ENCODE results near the gene CHD2.
"Not testable (repeated sequence)": the region's sequence is repeated elsewhere in the genome, so short reads cannot be mapped to it uniquely, and the experiment has no call there.

Gene CHD2

GRCh38 chr15:93037820-93038705 is 137.9 kb downstream of the CHD2 start:
- no peak for DNase-seq (ENCODE audit: low read depth)
- TF ChIP-seq CTCF (conservative IDR thresholded peaks at IDR 0.05; ENCODE audit: low read depth, low read length) = no peak
- H3K4me3 ChIP-seq (ENCODE audit: low read depth, low read length) = no peak overlapping the region

- DNase-seq (ENCODE audit: low read depth); H3K4me3 ChIP-seq (ENCODE audit: low read depth, low read length): not testable (repeated sequence)
Observed at GRCh38 chr15:93039562-93040287, 139.6 kb downstream of the CHD2 start.

- H3K4me3 ChIP-seq (ENCODE audit: low read depth, low read length) = no peak overlapping the region
- no peak for DNase-seq (ENCODE audit: low read depth)
- no peak for TF ChIP-seq CTCF (conservative IDR thresholded peaks at IDR 0.05; ENCODE audit: low read depth, low read length)
Observed at GRCh38 chr15:93040288-93041158, 140.4 kb downstream of the CHD2 start.

- DNase-seq (ENCODE audit: low read depth) = no peak
- TF ChIP-seq CTCF (conservative IDR thresholded peaks at IDR 0.05; ENCODE audit: low read depth, low read length) = no peak
- no peak overlapping the region for H3K4me3 ChIP-seq (ENCODE audit: low read depth, low read length)
Observed at GRCh38 chr15:93041159-93041547, 141.0 kb downstream of the CHD2 start.

- H3K4me3 ChIP-seq (ENCODE audit: low read depth, low read length) = no peak overlapping the region
- no peak for TF ChIP-seq CTCF (conservative IDR thresholded peaks at IDR 0.05; ENCODE audit: low read depth, low read length)
- no peak for DNase-seq (ENCODE audit: low read depth)
Observed at GRCh38 chr15:93042211-93042610, 142.1 kb downstream of the CHD2 start.

GRCh38 chr15:93042691-93043378 is 142.7 kb downstream of the CHD2 start:
- H3K4me3 ChIP-seq (ENCODE audit: low read depth, low read length) = no peak overlapping the region
- no peak for DNase-seq (ENCODE audit: low read depth)
- no peak for TF ChIP-seq CTCF (conservative IDR thresholded peaks at IDR 0.05; ENCODE audit: low read depth, low read length)

All from choroid plexus epithelial cell (primary cell).